Anterior cingulate cortex (tissue), 58 donors: ENCODE results near the gene THSD7A.
A peak's percentile ranks its signal among the peaks of the same experiment; 100 is the strongest.

ENCODE experiments used
- DNase-seq, 58 donors: peaks; one replicate each; lab custom pipeline; 2025; lab: John Stamatoyannopoulos, UW

Gene THSD7A

DNA sequence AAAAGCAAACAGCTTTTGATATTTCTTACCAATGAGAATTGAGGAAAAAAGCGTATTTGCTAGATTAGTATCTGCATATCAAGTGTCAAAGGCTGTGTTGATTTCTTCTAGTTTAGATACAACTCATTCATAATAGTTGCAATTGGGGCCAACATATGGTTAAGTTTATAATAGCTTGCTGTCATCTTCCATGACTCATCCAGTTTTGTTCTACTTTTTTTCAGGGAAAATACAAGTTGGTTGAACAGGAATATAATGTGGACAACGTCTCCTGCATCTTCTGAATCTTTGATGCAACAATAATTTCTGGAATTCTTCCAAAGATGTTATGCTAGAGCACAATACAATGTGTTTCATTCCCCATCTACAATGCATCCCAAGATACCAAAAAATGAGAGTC, 182.0 kb downstream of the THSD7A start:
- no peak for DNase-seq

DNA sequence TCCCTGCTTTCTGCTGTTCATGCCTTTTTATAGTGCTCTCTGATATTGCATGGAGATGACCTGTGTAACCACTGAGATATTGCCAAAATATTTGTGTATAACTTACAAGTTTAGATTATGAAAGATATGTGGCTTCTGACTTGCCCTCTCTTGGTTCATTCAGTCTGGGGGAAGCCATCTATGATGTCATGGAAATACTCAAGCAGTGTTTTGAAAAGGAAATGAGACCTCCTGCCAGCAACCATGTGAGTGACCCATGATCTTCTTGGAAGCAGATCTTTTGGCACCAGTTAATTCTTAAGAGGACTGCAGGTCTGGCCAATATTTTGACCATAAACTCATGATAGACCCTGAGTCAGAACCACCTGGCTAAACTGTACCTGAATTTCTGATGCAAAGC, 183.0 kb downstream of the THSD7A start:
- no peak for DNase-seq

DNA sequence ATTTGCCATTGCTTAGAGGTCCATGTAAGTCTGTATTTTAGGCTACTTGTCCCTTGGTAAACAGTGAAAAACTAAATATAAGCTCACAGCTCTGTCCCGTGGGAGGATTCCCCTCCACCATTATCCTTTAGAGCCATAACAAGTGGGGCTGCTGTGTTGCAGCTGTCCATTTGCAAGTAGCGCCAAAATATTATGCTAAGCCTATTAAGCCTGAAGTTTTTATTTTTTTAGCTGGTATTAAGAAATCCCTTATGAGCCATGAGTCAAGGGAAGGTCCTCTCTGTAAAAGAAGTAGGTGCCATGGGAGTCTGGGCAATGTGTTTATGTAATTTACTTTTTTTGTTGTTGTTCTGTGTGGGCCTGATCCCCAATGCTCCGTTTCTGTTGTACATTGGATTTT, 183.9 kb downstream of the THSD7A start:
- DNase-seq: no peak

DNA sequence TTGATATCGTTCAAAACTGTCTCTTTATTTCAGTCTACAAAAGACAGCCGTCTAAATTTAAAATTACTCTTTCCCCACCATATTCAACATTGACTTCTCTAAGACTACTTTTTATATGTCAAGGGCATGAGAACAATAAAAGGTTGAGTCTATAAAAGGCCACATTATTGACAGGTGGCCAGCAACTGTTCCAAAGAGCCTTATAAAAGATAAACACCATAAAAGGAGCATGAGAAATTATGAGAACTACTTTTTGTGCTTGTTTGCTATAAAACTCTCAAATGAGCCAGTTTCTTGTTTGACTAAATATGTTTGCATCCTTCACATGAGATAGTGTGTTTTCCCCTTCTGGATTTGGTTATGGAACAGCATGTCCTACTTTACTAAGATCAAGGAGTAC, 189.2 kb downstream of the THSD7A start:
- no peak for DNase-seq

DNA sequence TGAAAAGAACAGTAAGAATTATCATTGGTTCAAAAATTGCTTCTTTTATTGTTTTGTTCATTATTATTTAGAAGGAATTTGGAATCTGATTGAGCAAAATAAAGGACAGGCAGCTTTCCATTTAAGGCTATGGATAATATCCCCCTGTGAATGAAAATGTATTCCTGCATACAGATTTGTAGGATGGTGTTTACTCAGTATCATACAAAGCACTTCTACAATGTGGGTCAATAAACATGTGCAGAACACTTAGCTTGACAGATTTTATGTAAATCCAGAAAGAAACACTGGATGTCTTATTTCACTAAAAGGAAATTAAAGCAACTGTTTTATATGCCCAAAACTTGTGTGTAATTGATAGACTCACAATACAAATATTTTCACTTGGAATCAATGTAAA, 189.7 kb downstream of the THSD7A start:
- DNase-seq: no peak

DNA sequence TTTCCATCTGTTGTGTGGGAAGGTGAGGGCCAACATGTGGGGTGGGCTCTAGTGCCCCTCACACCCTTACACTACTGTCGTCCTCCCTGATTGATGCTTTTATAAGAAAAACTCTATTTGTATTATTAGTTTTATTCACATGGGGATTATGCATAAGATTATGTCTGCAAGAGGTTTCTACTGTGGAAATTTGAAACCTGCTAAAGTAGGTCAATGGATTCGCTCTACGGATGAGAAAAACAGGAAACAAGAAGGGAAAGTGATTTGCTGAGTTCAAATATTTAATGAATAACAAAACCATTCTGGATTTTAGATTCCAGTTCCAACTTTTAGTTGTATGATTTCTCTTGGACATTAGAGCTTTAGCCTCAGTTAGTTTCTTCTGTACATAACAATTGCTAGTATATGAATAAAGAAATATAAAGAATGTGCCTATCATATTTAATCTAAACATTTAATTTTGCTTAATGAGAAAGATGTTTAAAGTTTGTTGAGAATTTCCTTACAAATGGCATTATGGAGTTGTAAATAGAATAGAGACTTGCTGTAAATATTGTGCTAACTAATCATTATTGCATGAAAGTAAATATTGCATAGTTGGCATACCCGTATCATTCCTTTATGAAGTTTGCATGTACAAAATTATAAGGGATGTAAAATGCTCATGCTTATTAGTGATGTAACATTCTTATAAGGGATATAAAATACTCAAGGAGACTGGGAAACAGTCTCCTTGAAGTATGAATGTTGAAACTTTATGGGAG, 193.8 kb downstream of the THSD7A start:
- no peak for DNase-seq

DNA sequence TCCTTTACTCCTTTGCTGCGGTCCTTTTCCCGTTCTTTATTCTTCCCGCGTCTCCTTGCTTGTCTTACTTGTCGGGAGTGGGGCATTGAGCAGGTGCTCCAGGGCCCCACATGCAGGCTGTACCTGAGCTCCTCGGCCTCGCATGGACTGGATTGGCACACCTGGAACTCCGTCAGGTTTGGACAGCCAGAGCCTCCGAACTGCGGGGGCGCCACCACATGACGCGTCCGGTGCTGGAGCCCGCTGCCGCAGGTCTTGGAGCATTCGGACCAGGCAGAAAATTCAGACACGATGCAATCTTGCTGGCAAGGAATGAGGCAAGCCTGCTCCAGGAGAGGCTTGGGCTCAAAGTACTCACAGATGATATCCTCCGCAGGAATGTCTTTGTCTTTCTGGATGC, 195.7 kb downstream of the THSD7A start:
- DNase-seq: peak in 1 of 58 donors; percentile 4

DNA sequence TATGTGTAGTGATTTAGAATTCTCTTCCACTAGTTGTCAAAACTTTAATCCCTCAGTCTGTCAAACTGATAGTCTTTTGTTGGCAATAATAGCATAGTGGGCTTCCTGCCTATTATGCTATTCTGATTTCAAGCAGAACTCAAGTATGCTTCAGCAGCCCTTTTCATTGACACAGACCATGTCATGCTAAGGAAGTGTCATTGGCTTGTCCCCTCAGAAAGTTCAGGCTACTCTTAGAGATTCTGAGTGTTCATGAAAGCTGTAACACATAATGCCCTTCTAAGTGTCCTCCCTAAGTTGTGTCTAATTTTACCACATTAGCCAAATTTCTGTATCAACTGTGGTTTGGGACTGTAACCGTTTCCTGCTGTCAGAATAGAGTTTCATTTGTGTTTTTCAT, 198.7 kb downstream of the THSD7A start:
- DNase-seq: no peak

DNA sequence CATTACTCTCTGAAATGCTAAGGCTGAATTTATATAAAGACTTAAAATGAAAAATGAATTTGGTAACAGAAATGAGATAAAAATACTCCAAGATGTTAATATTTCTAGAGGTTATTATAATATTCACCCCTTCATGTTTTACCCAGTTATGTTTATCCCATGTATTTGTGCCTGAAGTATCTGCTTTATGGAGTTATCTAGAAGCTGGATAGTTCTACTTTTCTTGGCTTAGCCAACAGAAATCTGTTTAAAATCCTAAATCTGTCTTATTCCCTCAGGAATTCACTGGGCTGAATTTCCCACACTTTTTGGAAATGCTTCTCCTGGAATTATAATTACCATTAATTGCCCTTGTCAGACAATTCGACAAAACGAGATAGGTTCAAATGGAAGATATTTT, 201.6 kb downstream of the THSD7A start:
- no peak for DNase-seq

DNA sequence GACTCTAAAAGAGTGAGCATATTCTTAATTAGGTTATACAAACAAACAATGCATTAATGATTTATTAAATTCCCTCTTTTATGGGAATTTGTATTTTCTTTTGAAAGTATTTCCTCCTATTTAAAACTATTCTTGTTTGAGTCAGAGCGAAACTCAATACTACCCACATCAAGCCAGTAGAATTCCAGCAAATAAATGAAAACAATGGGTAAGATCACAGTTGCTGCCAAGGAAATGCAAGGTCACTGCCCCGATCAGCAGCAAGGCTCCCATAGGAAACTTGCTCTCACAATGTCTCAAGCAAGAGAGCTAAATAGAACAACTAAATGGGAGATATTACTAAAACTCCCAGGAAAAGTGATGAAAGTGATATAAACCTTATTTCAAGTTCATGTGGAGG, 206.3 kb downstream of the THSD7A start:
- DNase-seq: no peak

DNA sequence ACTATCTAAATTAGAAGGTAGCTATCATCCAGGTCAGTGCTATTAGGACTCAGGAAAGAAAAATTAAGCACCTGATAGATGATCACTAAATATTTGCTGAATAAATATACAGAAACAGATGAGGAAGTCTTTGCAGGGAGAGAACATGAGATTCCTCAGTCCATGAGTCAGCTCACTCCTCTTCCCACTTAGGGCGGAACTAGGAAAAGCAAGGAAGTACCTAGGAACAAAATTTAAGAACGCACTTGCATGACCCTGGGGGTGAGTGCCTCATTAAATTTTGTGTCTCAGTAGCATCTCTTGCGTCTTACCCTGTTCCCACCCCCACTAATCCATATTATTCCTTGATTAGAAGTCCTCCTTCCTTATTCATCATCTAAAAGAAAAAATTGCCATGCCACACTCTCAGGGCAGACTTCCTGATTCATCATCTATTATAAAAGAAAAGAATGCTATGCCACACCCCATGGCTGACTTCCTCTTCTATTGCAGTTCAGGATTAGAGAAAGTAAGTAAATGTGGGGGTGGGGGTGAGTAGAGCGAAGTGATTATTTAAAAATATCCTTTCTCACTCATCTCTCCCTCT, 208.8 kb downstream of the THSD7A start:
- no peak for DNase-seq

DNA sequence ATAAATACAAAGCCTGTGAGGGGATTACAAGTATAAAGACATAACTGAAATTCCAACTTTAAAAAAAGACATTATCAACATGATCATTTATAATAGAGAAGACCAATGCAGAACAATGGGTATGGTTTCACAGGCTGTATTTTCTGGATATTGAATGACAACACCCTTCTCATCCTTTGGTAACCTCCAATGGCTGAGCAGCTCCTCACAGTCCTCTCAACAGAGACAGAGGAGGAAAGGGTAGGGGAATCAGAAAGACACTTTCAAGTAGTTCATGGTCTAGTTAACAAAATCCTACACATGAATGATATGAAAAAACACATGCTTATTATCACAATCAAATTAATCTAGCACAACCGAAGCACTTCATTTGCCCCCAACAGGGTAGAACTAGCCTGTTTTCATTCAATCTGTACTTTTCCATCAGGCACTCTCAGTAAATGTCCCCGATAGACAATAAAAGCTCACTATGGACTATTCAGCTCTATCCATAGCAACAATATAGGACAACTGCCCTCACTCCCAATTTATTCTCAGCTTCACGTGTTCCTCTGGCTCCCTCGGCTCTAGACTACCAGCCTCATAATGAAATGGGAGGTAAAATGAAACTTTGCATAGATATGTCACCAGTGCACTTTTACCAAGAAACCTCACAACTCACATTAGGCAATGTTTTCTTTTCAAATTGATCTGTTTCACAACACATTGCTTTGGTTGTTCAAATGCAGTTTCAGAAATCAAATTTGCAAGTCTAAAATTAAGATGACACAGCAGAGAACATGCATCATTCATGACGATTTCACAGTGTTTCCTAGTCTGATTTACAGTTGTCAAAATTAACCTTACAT, 211.4 kb downstream of the THSD7A start:
- DNase-seq: no peak

DNA sequence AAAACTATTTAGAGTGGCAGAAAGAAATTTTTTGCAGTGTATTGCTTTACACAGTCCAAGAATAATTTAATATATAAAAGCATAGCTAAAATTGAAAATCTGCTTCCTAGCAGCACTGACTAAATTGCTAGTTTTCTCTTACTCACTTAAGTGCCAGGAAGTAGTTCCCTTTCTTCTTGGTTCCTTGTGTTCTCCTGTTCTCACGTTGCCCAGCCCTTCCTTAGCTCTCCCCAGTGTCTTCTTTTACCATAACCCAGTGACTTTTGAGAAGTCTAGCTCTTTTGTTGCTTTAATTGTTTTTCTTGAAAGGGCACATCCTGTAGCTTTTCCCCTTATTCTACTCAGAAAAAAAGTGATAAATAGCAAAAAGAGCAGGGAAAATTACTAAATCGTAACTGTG, 215.5 kb downstream of the THSD7A start:
- DNase-seq: no peak

DNA sequence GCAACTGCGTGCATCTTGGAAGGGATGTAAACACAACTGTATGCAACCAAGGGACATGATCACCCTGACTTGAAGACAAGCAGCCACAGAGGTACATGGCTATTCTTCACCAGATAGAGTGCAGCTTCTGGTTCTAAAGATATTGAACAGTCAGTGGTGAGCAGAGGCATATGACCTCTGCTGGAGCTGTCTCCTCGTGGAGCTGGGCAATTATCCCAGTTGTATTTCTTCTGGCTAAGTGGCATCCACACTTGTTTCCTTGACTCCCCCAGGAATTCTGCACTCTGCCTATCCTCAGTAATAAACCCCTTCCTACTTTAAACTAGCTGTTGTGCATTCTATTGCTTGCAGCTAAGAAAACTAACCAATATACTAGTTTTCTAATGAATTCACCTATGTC, 216.8 kb downstream of the THSD7A start:
- DNase-seq: no peak

DNA sequence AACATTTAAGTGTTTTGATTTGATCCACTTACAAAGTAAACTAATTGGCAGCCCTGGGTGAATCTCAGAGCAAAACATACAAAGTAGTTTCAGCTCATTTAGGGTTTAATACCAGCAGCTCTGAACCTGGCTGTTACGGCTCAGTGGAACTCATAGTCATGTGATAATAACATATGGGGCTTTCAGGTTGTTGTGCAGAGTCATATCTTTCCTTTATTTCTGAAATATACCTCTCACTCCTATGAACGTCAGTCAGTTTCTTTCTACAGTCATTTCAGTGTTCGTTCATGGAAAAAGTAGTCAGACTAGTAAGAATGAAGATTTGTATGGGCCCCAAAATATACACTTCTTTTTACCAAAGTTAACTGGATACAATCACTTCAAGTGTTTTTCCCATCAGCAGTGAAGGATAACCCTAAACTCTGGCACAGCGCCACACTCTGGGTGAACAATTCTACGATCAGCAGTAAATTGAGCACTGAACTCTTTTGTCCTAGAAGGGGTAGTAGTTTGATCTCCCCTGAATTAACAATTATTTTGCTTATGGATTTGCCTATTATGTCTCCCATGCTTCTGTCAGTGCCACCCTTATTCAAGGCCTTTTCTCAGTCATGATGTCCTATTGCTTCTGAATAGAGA, 218.6 kb downstream of the THSD7A start:
- no peak for DNase-seq

DNA sequence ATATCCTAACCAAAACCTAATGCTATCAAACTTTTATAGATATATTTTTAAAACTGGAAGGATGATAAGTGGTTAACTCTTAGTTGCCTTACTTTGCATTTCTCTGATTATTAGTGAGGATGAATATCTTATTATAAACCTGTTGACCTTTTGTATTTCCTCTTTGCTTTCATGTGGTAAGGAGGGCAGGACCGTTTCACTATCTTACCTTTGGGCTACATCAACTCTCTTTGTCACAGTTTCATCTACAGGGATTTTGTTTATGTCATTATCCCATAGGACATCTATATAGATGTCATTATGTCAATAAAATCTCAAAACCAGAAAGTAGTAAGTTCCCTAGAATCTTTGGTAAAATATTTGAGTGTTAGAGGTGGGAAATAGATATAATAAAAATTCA, 219.3 kb downstream of the THSD7A start:
- no peak for DNase-seq

DNA sequence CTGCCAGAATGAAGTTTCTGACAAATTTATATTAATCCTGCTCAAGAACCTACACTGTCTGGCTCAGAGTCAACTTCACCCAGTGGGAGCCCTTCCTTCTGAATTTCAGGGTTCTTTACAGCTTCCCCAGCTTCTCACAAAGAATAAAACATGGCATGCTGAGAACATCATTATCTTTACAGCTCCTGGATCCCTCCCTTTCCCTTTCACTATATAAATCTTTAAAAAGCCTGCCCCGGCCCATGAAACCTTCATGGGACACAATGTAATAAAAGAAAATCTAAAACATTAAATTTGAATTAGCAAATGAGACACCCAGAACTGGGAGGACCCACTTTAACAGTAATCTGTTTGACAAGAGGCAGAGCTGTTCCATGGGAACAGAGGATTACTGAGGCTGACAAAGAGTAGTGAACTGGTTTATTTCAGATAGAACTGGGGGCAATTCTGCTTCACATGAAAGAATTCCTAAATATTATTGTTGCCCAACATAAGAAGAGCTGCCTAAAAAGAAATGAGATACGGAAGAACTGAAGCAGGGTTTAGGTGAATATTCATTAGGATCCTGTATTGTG, 222.8 kb downstream of the THSD7A start:
- no peak for DNase-seq

DNA sequence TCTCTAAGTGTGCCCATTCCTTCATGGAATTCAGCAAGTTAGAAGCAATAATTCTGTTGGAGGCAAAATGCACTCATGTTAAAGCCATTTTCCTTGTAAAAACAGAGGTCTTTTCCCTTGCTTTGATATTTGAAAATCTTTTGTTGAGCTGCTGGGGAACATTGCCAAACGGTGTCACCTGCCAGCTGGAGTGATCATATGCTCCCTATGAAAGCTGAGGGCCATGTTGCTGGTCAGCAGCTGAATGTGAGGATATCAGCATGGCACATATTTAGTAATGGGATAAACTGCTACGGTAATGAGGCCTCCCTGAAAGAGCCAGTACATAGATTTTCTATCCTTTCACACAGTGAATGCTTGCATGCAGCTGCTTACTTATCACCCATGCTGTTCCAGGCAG, 224.3 kb downstream of the THSD7A start:
- DNase-seq: peak in 2 of 58 donors; percentile 1 to 10

DNA sequence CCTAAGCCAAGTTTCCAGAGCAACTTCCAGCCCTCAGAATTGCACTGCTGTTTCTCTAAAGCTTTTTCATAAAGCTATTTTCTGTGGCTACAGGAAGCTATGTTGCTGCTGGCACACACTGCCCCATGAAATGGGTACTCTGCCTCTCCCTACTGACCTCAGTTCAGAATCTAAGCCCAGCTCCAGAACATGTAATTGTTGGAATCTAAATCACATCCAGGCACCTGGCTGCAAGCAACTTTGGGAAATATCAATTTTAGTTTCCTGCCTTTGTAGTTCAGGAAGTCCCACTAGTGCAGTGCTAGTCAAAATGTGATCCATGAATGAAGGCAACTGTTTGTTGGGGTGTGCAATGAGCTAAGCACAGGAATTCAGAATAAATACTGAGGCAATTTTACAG, 226.2 kb downstream of the THSD7A start:
- DNase-seq: no peak

DNA sequence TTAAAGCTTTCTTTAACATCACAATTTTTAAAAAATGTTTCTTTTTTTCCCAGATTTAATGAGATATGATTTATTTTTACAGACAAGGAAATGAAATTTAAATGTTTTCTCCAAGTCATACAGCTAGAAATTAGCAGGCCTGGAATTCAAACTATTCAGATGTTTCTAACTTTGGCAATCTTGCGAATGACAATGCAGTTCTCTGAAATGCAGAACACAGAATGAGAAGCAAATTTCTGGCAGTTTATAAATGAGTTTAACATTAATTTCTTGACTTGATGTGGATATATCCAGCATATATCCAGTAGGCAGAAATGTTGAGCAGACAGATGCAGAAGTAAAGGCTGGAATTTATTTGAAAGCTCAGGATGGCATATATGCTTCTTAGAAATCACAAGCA, 227.5 kb downstream of the THSD7A start:
- no peak for DNase-seq

DNA sequence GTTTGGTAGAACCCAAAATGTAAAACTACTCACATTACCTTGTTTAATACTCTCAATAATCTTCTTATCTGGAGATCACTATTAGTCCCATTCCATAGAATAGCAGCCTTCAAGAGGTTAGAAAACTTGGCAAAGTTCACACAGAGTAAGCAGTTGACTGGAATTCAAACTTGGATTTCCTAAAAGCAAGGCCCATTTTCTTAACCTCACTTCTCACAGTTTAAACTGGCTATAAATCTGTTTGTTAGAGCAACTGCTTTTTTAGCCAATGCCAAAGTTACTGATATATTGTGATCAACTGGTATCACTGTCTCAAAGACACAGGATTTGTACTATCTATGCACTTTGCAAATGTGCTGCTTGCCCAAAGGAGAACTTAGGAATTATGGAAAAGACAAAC, 230.2 kb downstream of the THSD7A start:
- DNase-seq: no peak
